ENCODE measurements around the gene SHISAL2A.
"Not testable (repeated sequence)": the region's sequence is repeated elsewhere in the genome, so short reads cannot be mapped to it uniquely, and the experiment has no call there.

SHISAL2A gene

GRCh38 chr1:52679498-52679897 is 46.5 kb downstream of the SHISAL2A start:
- Mint-ChIP-seq H3K9me3 (no peaks in the 10 kb centered on the region), H3K27ac (no peak overlapping the region), H3K4me3 (no peak overlapping the region), H3K4me1 (peaks cover 6% of the 10 kb centered on the region), H3K36me3 (peaks cover 8% of the 10 kb centered on the region)
- no peak for DNase-seq (ENCODE audit: low spot score in 2 of 2)
- ATAC-seq: no peak

DNA sequence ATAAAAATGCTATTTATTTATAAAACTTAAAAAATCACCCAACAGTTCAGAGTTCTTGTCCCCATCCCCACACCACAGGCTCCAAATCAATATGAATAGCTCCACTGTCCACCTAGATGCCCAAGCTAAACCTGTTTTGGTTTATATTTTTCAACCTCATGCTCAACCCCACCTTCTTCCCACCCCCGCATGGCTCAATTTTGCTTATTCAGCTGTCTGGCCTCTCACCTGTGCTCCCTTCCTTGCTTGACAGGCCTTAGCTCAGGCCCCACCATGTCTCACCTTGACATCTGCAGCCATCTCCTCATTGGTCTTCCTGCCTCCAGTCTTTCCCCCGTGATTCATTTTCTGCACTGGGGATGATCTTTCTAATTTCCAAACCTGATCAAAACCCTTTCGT is 47.4 kb downstream of the SHISAL2A start:
- H3K36me3 Mint-ChIP-seq: peaks cover 8% of the 10 kb centered on the region
- H3K4me1 Mint-ChIP-seq: no peaks in the 10 kb centered on the region
- ATAC-seq (no peak), DNase-seq (ENCODE audit: low spot score in 2 of 2) (no peak)
- H3K4me3 Mint-ChIP-seq: no peak overlapping the region
- peak overlapping the region; percentile 4 for H3K27ac Mint-ChIP-seq
- H3K9me3 Mint-ChIP-seq: no peaks in the 10 kb centered on the region

DNA sequence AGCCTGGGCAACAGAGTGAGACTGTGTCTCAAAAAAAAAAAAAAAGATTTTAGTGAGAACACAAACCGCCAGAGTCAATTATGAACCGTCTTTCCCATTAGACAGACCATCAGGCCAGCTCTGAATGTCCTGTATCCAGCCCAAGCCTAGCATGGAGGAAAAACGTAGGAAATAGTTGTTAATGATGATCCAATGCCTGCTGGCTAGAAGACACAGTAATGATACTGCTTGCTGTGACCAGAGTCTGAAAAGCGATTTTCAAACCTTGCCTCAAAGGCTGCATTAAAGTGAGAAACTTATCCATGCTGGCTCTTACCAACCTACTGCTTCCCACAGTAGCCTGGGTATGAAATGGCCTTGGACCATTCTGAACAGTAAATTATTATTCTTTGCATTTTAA is 48.2 kb downstream of the SHISAL2A start:
- Mint-ChIP-seq H3K4me1 (no peaks in the 10 kb centered on the region), H3K27ac (no peak overlapping the region), H3K9me3 (no peaks in the 10 kb centered on the region), H3K36me3 (peaks cover 12% of the 10 kb centered on the region), H3K4me3 (no peak overlapping the region)
- ATAC-seq (no peak), DNase-seq (ENCODE audit: low spot score in 2 of 2) (no peak)

GRCh38 chr1:52683367-52683940 is 50.5 kb downstream of the SHISAL2A start:
- peaks cover 35% of the 10 kb centered on the region for H3K36me3 Mint-ChIP-seq
- H3K4me3 Mint-ChIP-seq: no peak overlapping the region
- ATAC-seq (peak; percentile 52), DNase-seq (ENCODE audit: low spot score in 2 of 2) (no peak)
- no peaks in the 10 kb centered on the region for H3K9me3 Mint-ChIP-seq
- peaks cover 6% of the 10 kb centered on the region for H3K4me1 Mint-ChIP-seq
- H3K27ac Mint-ChIP-seq: peak overlapping the region; percentile 64

DNA sequence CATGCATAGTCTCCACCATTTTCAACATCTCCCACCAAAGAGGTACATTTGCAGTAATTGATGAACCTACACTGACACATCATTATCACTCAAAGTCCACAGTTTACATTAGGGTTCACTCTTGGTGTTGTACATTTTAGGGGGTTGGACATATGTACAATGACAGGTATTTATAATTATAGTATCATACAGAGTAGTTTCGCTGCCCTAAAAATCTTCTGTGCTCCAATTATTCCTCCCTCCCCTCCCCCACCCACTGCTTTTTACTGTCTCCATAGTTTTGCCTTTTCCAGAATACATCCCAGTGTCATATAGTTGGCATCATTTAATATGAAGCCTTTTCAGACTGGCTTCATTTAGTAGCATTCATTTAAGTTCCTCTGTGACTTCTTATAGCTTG is 51.6 kb downstream of the SHISAL2A start:
- no peak for ATAC-seq
- Mint-ChIP-seq H3K4me3 (no peak overlapping the region), H3K4me1 (peaks cover 6% of the 10 kb centered on the region), H3K27ac (no peak overlapping the region), H3K9me3 (no peaks in the 10 kb centered on the region), H3K36me3 (peaks cover 46% of the 10 kb centered on the region)
- DNase-seq (ENCODE audit: low spot score in 2 of 2): no peak

GRCh38 chr1:52686261-52686751 is 53.3 kb downstream of the SHISAL2A start:
- DNase-seq (ENCODE audit: low spot score in 2 of 2): peak; percentile 56 to 83
- H3K9me3 Mint-ChIP-seq, H3K4me1 Mint-ChIP-seq, H3K4me3 Mint-ChIP-seq: not testable (repeated sequence)
- peak; percentile 94 for ATAC-seq
- H3K36me3 Mint-ChIP-seq: peaks cover 63% of the 10 kb centered on the region
- H3K27ac Mint-ChIP-seq: peak overlapping the region; percentile 72

GRCh38 chr1:52686830-52687229 is 53.9 kb downstream of the SHISAL2A start:
- Mint-ChIP-seq H3K4me1 (peaks cover 6% of the 10 kb centered on the region), H3K9me3 (no peaks in the 10 kb centered on the region), H3K36me3 (peaks cover 68% of the 10 kb centered on the region), H3K27ac (peak overlapping the region; percentile 45), H3K4me3 (no peak overlapping the region)
- DNase-seq (ENCODE audit: low spot score in 2 of 2): no peak
- ATAC-seq: no peak

DNA sequence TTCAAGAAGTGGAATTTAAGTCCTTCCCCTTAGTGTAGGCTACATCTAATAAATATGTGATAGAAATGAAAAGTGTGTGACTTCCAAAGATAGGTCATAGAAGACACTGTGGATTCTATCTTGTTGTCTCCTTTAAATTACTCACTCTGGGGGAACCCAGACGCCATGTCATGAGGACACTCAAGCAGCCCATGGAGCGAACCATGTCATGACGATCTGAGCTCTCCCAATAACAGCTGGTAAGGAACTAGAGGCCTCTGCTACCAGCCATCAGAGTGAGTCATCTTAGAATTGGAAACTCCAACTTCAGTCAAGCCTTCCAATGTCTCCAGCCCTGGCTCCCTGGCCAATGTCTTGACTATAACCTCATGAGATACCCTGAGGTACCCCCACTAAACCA is 58.9 kb downstream of the SHISAL2A start:
- ATAC-seq (no peak), DNase-seq (ENCODE audit: low spot score in 2 of 2) (no peak)
- H3K4me1 Mint-ChIP-seq: peaks cover 20% of the 10 kb centered on the region
- no peak overlapping the region for H3K4me3 Mint-ChIP-seq
- H3K9me3 Mint-ChIP-seq: no peaks in the 10 kb centered on the region
- H3K27ac Mint-ChIP-seq: no peak overlapping the region
- H3K36me3 Mint-ChIP-seq: peaks cover 71% of the 10 kb centered on the region

DNA sequence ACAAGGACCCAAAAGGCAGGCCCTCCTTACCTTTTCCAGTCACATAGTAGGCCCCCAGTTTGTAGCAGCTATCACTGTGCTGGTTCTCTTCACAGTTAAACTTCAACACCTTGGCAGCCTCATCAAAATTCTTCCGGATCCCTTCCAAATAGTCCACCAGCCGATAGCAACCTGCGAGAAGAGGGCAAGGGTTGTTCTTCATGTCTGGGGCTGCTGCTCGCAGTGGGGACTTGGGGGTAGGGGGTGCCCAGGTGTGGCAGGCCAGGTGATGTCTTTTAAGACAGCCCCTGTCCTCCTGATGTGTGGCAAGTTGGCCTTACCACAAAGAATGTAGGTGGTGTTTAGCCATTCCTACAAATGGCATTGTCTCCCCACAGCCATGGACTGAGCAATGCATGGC is 59.7 kb downstream of the SHISAL2A start:
- H3K27ac Mint-ChIP-seq: no peak overlapping the region

GRCh38 chr1:52693351-52693750 is 60.4 kb downstream of the SHISAL2A start:
- not testable (repeated sequence) for H3K27ac Mint-ChIP-seq; DNase-seq (ENCODE audit: low spot score in 2 of 2); ATAC-seq; H3K4me3 Mint-ChIP-seq; H3K9me3 Mint-ChIP-seq
- Mint-ChIP-seq H3K36me3 (peaks cover 65% of the 10 kb centered on the region), H3K4me1 (peaks cover 25% of the 10 kb centered on the region)

More for the DNA sequence above, 59.7 kb downstream of the SHISAL2A start:
- DNase-seq (ENCODE audit: low spot score in 2 of 2): no peak
- Mint-ChIP-seq H3K9me3 (no peaks in the 10 kb centered on the region), H3K36me3 (peaks cover 65% of the 10 kb centered on the region), H3K4me3 (no peak overlapping the region), H3K4me1 (peaks cover 21% of the 10 kb centered on the region)
- ATAC-seq: no peak

- peaks cover 25% of the 10 kb centered on the region for H3K4me1 Mint-ChIP-seq
- no peak overlapping the region for H3K27ac Mint-ChIP-seq
- H3K36me3 Mint-ChIP-seq: peaks cover 62% of the 10 kb centered on the region
- DNase-seq (ENCODE audit: low spot score in 2 of 2) (no peak), ATAC-seq (no peak)
- H3K4me3 Mint-ChIP-seq: no peak overlapping the region
- H3K9me3 Mint-ChIP-seq: no peaks in the 10 kb centered on the region
Measured at GRCh38 chr1:52693843-52694242, 60.9 kb downstream of the SHISAL2A start.

DNA sequence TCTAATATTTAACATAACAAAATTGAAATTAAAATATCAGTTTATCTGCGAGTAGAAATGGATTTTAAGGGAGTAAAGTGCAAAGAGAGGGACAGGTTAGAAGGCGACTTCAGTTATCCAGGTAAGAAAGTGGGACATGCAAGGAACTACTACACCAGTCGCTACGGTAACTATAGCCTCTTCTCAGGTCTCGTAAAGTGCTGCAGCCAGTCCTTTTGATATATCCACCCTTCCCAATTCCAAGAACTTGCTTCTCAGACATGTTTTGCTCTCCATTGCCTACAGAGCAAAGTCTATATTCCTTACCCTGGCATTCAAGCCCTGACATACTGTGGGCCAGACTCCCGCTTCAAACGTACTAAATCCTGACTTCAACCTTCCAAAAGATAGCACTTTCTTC is 62.7 kb downstream of the SHISAL2A start:
- Mint-ChIP-seq H3K4me1 (peaks cover 26% of the 10 kb centered on the region), H3K27ac (peak overlapping the region; percentile 60), H3K36me3 (peaks cover 44% of the 10 kb centered on the region), H3K9me3 (no peaks in the 10 kb centered on the region), H3K4me3 (peak overlapping the region; percentile 5)
- DNase-seq (ENCODE audit: low spot score in 2 of 2) (no peak), ATAC-seq (no peak)

- ATAC-seq (peak; percentile 55), DNase-seq (ENCODE audit: low spot score in 2 of 2) (peak; percentile 51 to 84)
- no peaks in the 10 kb centered on the region for H3K9me3 Mint-ChIP-seq
- H3K4me1 Mint-ChIP-seq: peaks cover 29% of the 10 kb centered on the region
- H3K36me3 Mint-ChIP-seq: peaks cover 22% of the 10 kb centered on the region
- H3K27ac Mint-ChIP-seq: peak within 1 kb of the TSS; percentile 88
- H3K4me3 Mint-ChIP-seq: peak within 1 kb of the TSS; percentile 86
Measured at GRCh38 chr1:52697795-52698674, 65.1 kb downstream of the SHISAL2A start, which contains the start of gene COA7. Gene COA7, minus strand, starts transcription at chr1:52698347. Its CDS starts 21 bp downstream, at chr1:52698326.

- peak; percentile 96 for ATAC-seq
- H3K4me3 Mint-ChIP-seq: peak overlapping the region; percentile 92
- peak overlapping the region; percentile 97 for H3K27ac Mint-ChIP-seq
- H3K36me3 Mint-ChIP-seq: peaks cover 14% of the 10 kb centered on the region
- H3K9me3 Mint-ChIP-seq: no peaks in the 10 kb centered on the region
- peaks cover 24% of the 10 kb centered on the region for H3K4me1 Mint-ChIP-seq
- DNase-seq (ENCODE audit: low spot score in 2 of 2): peak; percentile 58 to 88
Measured at GRCh38 chr1:52702886-52703787, 70.2 kb downstream of the SHISAL2A start.

DNA sequence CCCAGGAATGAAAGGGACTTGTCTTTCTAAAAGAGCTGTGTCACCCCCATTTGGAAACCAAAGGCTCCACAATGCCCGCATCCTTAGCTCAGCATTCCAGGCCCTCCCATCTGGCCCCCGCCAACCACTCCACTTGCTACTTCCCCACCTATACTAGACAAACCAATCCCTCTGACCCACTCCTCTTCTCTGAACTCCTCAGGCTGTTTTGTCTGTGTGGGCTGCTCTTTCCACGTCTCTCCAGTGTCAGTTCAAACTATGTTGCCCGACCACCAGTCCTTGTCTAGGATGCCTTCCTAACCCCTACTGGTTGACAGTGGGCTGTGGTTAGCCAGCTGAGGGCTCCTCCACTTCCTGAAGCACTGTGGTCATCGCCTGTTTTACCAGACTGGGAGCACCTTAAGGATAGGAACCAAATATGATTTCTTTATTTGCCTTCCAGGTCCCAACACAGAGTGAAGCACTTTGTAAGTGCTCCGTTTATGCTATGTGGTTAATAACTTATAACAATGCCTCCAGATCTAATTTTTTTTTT is 73.2 kb downstream of the SHISAL2A start:
- DNase-seq (ENCODE audit: low spot score in 2 of 2) (no peak), ATAC-seq (no peak)
- peaks cover 9% of the 10 kb centered on the region for H3K36me3 Mint-ChIP-seq
- H3K4me1 Mint-ChIP-seq: peaks cover 18% of the 10 kb centered on the region
- H3K4me3 Mint-ChIP-seq: no peak overlapping the region
- no peak overlapping the region for H3K27ac Mint-ChIP-seq
- no peaks in the 10 kb centered on the region for H3K9me3 Mint-ChIP-seq

Data from stimulated activated effector memory CD8-positive, alpha-beta T cell treated with anti-CD3 and anti-CD28 coated beads, Interleukin-12 subunit alpha, Interleukin-12 subunit beta, amount 100 ng/mL, for 72 hours (primary cell).